Measurements from ENCODE around the gene PDXDC1.
A peak's percentile ranks its signal among the peaks of the same experiment; 100 is the strongest.
"Not testable (repeated sequence)": the region's sequence is repeated elsewhere in the genome, so short reads cannot be mapped to it uniquely, and the experiment has no call there.

PDXDC1 gene

DNA sequence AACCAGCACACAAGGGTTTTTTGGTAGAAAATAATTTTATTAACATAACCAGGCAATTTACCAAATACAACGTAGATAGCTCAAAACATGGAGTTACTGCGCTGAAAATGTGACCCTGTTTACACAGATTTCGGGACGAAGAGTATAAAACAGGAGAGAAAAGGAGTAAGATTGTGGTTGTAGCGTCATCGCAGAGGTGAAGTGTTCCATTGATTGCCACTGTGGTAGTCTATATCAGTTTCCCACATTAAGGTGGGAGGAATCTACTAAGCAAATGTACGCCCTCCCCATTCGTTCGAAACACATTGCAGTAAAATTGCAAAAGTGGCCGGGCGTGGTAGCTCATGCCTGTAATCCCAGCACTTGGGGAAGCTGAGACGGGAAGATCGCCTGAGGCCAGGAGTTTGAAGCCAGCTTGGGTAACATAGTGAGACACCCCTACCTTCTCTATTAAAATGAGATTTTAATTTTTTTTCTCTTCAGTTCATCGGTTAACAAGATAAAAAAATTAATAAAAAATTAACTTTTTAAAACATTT is 972 bp upstream of the PDXDC1 start:
- DNase-seq, result not testable (repeated sequence)

DNA sequence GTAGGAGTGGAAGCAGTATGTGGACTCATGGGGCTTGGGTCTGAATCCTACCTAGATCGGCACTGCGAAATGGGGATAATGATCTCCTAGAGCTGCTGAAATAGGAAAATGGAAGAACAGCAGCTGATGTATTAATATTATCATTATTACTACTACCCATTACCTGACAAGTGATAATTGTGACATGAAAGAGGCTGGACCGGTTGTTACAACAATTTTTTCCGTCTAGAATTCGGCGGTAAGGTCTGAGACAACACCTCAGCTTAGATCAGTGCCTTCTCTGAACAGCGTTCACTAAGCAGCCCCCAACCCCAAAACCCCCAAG is 533 bp upstream of the PDXDC1 start:
- not testable (repeated sequence) for DNase-seq

GRCh38 chr16:14975418-14976194 is 780 bp downstream of the PDXDC1 start:
- DNase-seq, result peak; percentile 19

- not testable (repeated sequence) for DNase-seq
Measured at GRCh38 chr16:14976971-14977736, 2.3 kb downstream of the PDXDC1 start.

- not testable (repeated sequence) for DNase-seq
Measured at GRCh38 chr16:14978281-14978680, 3.5 kb downstream of the PDXDC1 start.

GRCh38 chr16:14978908-14979307 is 4.1 kb downstream of the PDXDC1 start:
- not testable (repeated sequence) for DNase-seq

- DNase-seq, result not testable (repeated sequence)
Measured at GRCh38 chr16:14981234-14981633, 6.4 kb downstream of the PDXDC1 start.

- not testable (repeated sequence) for DNase-seq
Measured at GRCh38 chr16:14982521-14982920, 7.7 kb downstream of the PDXDC1 start.

- DNase-seq, result not testable (repeated sequence)
Measured at GRCh38 chr16:14988092-14988491, 13.3 kb downstream of the PDXDC1 start.

GRCh38 chr16:14988661-14989191 is 13.9 kb downstream of the PDXDC1 start:
- DNase-seq, result not testable (repeated sequence)

GRCh38 chr16:14989291-14990281 is 14.8 kb downstream of the PDXDC1 start:
- DNase-seq, result not testable (repeated sequence)

DNA sequence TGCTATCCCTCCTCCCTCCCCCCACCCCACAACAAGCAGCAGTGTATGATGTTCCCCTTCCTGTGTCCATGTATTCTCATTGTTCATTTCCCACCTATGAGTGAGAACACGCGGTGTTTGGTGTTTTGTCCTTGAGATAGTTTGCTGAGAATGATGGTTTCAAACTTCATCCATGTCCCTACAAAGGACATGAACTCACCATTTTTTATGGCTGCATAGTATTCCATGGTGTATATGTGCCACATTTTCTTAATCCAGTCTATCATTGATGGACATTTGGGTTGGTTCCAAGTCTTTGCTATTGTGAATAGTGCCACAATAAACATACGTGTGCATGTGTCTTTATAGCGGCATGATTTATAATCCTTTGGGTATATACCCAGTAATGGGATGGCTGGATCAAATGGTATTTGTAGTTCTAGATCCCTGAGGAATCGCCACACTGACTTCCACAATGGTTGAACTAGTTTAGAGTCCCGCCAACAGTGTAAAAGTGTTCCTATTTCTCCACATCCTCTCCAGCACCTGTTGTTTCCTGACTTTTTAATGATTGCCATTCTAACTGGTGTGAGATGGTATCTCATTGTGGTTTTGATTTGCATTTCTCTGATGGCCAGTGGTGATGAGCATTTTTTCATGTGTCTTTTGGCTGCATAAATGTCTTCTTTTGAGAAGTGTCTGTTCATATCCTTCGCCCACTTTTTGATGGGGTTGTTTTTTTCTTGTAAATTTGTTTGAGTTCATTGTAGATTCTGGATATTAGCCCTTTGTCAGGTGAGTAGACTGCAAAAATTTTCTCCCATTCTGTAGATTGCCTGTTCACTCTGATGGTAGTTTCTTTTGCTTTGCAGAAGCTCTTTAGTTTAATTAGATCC is 18.7 kb downstream of the PDXDC1 start:
- not testable (repeated sequence) for DNase-seq

- DNase-seq, result not testable (repeated sequence)
Measured at GRCh38 chr16:14996702-14997101, 21.9 kb downstream of the PDXDC1 start.

- not testable (repeated sequence) for DNase-seq
Measured at GRCh38 chr16:14998300-14998699, 23.5 kb downstream of the PDXDC1 start.

DNA sequence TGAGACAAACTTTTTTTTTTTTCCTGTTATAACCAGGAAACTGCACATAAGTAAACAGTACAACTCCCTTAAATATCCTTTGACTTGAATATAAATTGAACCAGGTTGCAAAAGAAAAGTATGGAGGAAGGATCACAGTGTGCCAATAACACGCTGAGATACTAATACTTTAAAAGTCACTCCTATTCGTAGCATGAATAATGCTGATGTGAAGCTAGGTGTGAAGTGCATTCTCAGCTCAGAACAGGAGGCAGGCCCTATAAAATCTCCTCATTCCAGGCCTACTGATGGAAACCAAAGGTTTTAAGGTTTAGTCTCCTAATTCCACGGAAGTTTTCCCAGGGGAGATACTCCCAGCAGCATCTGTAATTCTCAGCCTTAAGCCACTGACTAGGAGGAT is 25.0 kb downstream of the PDXDC1 start:
- DNase-seq, result not testable (repeated sequence)

GRCh38 chr16:15002448-15002847 is 27.6 kb downstream of the PDXDC1 start:
- not testable (repeated sequence) for DNase-seq

GRCh38 chr16:15005357-15006132 is 30.7 kb downstream of the PDXDC1 start:
- DNase-seq, result not testable (repeated sequence)

DNA sequence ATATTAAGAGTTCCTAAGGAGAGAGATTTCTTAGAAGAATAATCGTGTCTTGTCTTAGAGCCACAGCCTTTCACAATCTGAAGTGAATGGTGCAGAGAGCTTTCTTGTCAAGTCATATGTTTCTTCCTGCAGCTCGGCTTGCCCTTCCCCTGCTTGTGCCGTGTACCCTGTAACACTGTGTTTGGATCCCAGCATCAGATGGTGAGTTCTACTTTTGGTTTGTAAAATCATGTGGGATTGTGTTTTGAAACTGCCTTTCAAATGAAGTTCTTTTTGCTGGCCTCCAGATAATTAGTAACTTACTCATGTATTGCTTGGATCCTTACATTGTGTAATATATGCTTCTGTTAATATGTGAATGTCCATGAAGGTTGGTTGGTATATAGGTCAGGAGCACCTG is 33.8 kb downstream of the PDXDC1 start:
- DNase-seq, result not testable (repeated sequence)

GRCh38 chr16:15012941-15013340 is 38.1 kb downstream of the PDXDC1 start:
- not testable (repeated sequence) for DNase-seq

- DNase-seq, result not testable (repeated sequence)
Measured at GRCh38 chr16:15015671-15016070, 40.8 kb downstream of the PDXDC1 start.

Data from NCI-H1092 treated with DMSO at 0.1 percent for 48 hours (cell line).